ENCODE measurements around the gene CSPG4. TPM values are rescaled to one million over a fixed set of nuclear protein-coding genes. Genes with fewer than 3 reads are reported as not detected.

Gene CSPG4
- total and polyA plus RNA-seq, 2 of the 13 experiments (the other 11 are each of a cell fraction or from before 2014, with no cell fraction given), result 0.01 to 0.04 TPM

GRCh38 chr15:75672646-75673425 lies 39.8 kb downstream of the CSPG4 start (continued):
- no peak for TF ChIP-seq POLR2G (IDR thresholded peaks at IDR 0.05; ENCODE audit: low read depth, low read length)
- TF ChIP-seq HOXA9 (CRISPR knock-in tag; IDR thresholded peaks at IDR 0.05; ENCODE audit: borderline replicate concordance), result no peak
- TF ChIP-seq ZNF768 (CRISPR knock-in tag; IDR thresholded peaks at IDR 0.05), result 0 out of 2 replicates have a peak, but pooled peaks have one; percentile 10

GRCh38 chr15:75671730-75672602 lies 40.7 kb downstream of the CSPG4 start:
- Histone ChIP-seq H3K27ac (ENCODE audit: extremely low read length, insufficient read depth, low read length) (no peak overlapping the region), H2AFZ (ENCODE audit: low read length) (no peak overlapping the region), H3K79me2 (ENCODE audit: insufficient read depth, low read length) (no peaks in the 10 kb centered on the region), H3K4me3 (replicated peaks in 1 of 3; ENCODE audit: insufficient read depth in 1 of 3, low read depth in 2 of 3, low read length in 3 of 3) (no peak overlapping the region), H3K9me3 (ENCODE audit: low read length) (no peaks in the 10 kb centered on the region), H3K4me1 (ENCODE audit: insufficient read depth, low read length) (peaks cover 51% of the 10 kb centered on the region), H3K27me3 (ENCODE audit: control insufficient read depth in 1 of 2, insufficient read depth in 2 of 2, low read length in 2 of 2) (peaks cover 2 to 26% of the 10 kb centered on the region in 2 experiments; a peak in 3 of 5 replicates), H3K9ac (ENCODE audit: insufficient read depth, low read depth, low read length) (no peak overlapping the region), H3K36me3 (replicated peaks in 1 of 2; ENCODE audit: control insufficient read depth in 1 of 2, insufficient read depth in 2 of 2, low read length in 2 of 2) (no peaks in the 10 kb centered on the region), H4K20me1 (ENCODE audit: insufficient read depth, low read length) (no peaks in the 10 kb centered on the region), H3K4me2 (ENCODE audit: low read depth, low read length) (no peak overlapping the region; the same call in 1 of the 2 replicates)
- ChIA-PET POLR2A (interaction anchor here (0.6 to 2.0 kb wide), 4 partner anchors 11 to 304 kb away, joined by 3 to 5 read pairs (median 4); partner anchors contain the start of gene SNUPN), CTCF (ENCODE audit: low intra/inter-chr PET ratio, low total read pairs) (no interaction called here)
- 48% methylated on average over 4 of the region's 11 CpGs for WGBS (ENCODE audit: low lambda C conversion rate)
- FAIRE-seq (no peak), DNase-seq (ENCODE audit: low spot score) (no peak), ATAC-seq (no peak)
- no TSS peak for BruUV-seq (replicated peaks)
- in situ Hi-C loops (cut with HindIII; ENCODE audit: extremely low pct_ligation_motif_present, low pct_unique_long_range_greater_than_20kb), result no loop called here
- no peak for TF ChIP-seq HCFC1 (IDR thresholded peaks at IDR 0.05; ENCODE audit: low read depth, low read length)
- peak; percentile 76 for TF ChIP-seq MAFF (IDR thresholded peaks at IDR 0.05; ENCODE audit: low read depth, low read length)
- TF ChIP-seq MAFK (conservative IDR thresholded peaks at IDR 0.05 in 1 of 2, IDR thresholded peaks at IDR 0.05 in 1 of 2; ENCODE audit: low read length in 2 of 2), result peak; percentile 80 to 89
- TF ChIP-seq SNRNP70 (IDR thresholded peaks at IDR 0.05; ENCODE audit: low read depth, low read length), result no peak
- no peak for TF ChIP-seq MTERF4 (CRISPR knock-in tag; IDR thresholded peaks at IDR 0.05)
- TF ChIP-seq ZBTB33 (CRISPR knock-in tag; IDR thresholded peaks at IDR 0.05), result 0 out of 2 replicates have a peak, but pooled peaks have one; percentile 13
- intact Hi-C loops (cut with micrococcal nuclease; ENCODE audit: unreplicated experiment), result no loop called here

Measured in HepG2 (cell line).